ENCODE measurements around the gene LRRC36. TPM values are rescaled to one million over a fixed set of nuclear protein-coding genes. Genes with fewer than 3 reads are reported as not detected.

The LRRC36 gene
- total and polyA plus RNA-seq, 10 of the 15 experiments (the other 5 are each of a cell fraction or from before 2014, with no cell fraction given) = 0.45 to 2.0 (median 0.75) TPM; not detected in 1

DNA sequence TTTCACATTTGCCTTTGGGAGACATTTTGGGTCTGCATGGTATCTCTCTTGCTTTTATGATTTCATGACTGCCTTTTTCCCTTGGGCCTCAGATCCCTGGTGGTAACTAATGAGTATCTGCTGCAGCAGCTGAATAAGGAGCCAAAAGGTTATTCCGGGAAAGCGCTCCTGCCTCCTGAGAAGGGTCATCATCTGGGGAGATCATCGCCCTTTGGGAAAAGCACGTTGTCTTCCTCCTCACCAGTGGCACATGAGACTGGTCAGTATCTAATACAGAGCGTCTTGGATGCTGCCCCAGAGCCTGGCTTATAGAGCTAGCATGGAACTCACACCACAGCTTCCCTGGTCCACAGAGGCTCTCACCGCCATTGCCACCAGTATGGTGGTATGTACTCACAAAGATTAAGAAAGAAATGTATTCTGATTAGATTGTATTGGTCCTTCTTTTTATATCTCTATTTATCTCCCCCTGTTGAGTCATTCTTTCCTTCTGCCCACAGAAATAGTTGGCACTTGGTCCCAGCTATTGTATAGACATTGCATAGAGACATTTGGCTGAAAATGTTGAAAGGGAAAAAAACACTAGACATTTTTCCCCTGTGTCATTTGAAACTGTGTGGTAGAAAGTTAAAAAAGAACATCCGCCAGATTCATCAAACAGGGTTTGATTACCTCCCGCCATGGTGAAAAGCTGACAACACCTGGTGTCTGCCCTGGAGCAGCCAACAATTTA lies 58.3 kb downstream of the LRRC36 start:
- Histone ChIP-seq H3K9me3 (replicated peaks; ENCODE audit: control insufficient read depth, insufficient read depth, low read length) (no peaks in the 10 kb centered on the region), H2AFZ (ENCODE audit: control insufficient read depth, low read depth, low read length) (no peak overlapping the region), H3K9ac (ENCODE audit: control insufficient read depth, insufficient read depth, low read length) (no peak overlapping the region), H3K4me2 (ENCODE audit: control insufficient read depth, insufficient read depth) (no peak overlapping the region), H3K27me3 (replicated peaks in 1 of 2; ENCODE audit: control insufficient read depth in 2 of 2, insufficient read depth in 2 of 2, low read length in 1 of 2) (no peaks in the 10 kb centered on the region; a peak in 2 of 4 replicates), H3K27ac (ENCODE audit: control insufficient read depth, insufficient read depth) (no peak overlapping the region), H3K36me3 (ENCODE audit: control insufficient read depth in 2 of 2, insufficient read depth in 2 of 2, low read length in 1 of 2) (no peaks in the 10 kb centered on the region), H4K20me1 (ENCODE audit: control insufficient read depth, insufficient read depth) (no peaks in the 10 kb centered on the region), H3K4me3 (no peak overlapping the region), H3K79me2 (ENCODE audit: control insufficient read depth, insufficient read depth, low read length) (no peaks in the 10 kb centered on the region), H3K4me1 (ENCODE audit: control insufficient read depth, insufficient read depth, low read length) (no peaks in the 10 kb centered on the region)
- ATAC-seq = no peak
- in situ Hi-C loops (cut with MboI) = no loop called here
- intact Hi-C loops (cut with micrococcal nuclease; ENCODE audit: unreplicated experiment) = no loop called here
- TF ChIP-seq, protein P1, sequence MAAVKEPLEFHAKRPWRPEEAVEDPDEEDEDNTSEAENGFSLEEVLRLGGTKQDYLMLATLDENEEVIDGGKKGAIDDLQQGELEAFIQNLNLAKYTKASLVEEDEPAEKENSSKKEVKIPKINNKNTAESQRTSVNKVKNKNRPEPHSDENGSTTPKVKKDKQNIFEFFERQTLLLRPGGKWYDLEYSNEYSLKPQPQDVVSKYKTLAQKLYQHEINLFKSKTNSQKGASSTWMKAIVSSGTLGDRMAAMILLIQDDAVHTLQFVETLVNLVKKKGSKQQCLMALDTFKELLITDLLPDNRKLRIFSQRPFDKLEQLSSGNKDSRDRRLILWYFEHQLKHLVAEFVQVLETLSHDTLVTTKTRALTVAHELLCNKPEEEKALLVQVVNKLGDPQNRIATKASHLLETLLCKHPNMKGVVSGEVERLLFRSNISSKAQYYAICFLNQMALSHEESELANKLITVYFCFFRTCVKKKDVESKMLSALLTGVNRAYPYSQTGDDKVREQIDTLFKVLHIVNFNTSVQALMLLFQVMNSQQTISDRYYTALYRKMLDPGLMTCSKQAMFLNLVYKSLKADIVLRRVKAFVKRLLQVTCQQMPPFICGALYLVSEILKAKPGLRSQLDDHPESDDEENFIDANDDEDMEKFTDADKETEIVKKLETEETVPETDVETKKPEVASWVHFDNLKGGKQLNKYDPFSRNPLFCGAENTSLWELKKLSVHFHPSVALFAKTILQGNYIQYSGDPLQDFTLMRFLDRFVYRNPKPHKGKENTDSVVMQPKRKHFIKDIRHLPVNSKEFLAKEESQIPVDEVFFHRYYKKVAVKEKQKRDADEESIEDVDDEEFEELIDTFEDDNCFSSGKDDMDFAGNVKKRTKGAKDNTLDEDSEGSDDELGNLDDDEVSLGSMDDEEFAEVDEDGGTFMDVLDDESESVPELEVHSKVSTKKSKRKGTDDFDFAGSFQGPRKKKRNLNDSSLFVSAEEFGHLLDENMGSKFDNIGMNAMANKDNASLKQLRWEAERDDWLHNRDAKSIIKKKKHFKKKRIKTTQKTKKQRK (IDR thresholded peaks at IDR 0.05; ENCODE audit: low read depth, low read length) = no peak
- TF ChIP-seq RAD51 (IDR thresholded peaks at IDR 0.05) (no peak), ATF7 (IDR thresholded peaks at IDR 0.05; ENCODE audit: low read depth) (no peak), CBX5 (IDR thresholded peaks at IDR 0.05; ENCODE audit: low read depth) (no peak)
- TF ChIP-seq, protein P2, sequence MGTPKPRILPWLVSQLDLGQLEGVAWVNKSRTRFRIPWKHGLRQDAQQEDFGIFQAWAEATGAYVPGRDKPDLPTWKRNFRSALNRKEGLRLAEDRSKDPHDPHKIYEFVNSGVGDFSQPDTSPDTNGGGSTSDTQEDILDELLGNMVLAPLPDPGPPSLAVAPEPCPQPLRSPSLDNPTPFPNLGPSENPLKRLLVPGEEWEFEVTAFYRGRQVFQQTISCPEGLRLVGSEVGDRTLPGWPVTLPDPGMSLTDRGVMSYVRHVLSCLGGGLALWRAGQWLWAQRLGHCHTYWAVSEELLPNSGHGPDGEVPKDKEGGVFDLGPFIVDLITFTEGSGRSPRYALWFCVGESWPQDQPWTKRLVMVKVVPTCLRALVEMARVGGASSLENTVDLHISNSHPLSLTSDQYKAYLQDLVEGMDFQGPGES (IDR thresholded peaks at IDR 0.05) = no peak
- SMC1A ChIA-PET (ENCODE audit: uncharacterized antibody, unreplicated experiment) = no interaction called here
- no TSS peak for BruUV-seq (replicated peaks)
- POLR2A ChIA-PET = no interaction called here
- RAD21 ChIA-PET (ENCODE audit: unreplicated experiment) = no interaction called here
- FAIRE-seq = no peak
- 56% methylated on average over 8 of the region's 8 CpGs for WGBS (ENCODE audit: insufficient coverage, insufficient replicate concordance, low lambda C conversion rate, missing lambda C conversion rate)
- DNase-seq (ENCODE audit: low read depth, low spot score) = no peak
- CTCF ChIA-PET = interaction anchor here (0.5 to 1.1 kb wide), 3 partner anchors 17 to 132 kb away, joined by 3 to 5 read pairs (median 4); no protein-coding TSS in a partner anchor
